GM12865 (cell line): Measurements from ENCODE around the gene CNOT6L.

Experiments used
- DNase-seq: peaks from one replicate; pipeline ENCODE4 v3.0.0; 2010; ENCODE audit warnings: low read depth
- H3K4me3 ChIP-seq: 2 replicates; pipeline ENCODE4 v1.5.1; 2011; ENCODE audit warnings: mild to moderate bottlenecking, low read depth, low read length, control low read depth
- TF ChIP-seq, protein P1 (sequence below): IDR thresholded peaks from 2 replicates; pipeline ENCODE4 v1.5.1; 2011; ENCODE audit warnings: low read length, control low read depth, low read depth, inconsistent platforms; ENCODE audit not compliant: insufficient read depth; ENCODE audit errors: missing control alignments

CNOT6L gene

DNA sequence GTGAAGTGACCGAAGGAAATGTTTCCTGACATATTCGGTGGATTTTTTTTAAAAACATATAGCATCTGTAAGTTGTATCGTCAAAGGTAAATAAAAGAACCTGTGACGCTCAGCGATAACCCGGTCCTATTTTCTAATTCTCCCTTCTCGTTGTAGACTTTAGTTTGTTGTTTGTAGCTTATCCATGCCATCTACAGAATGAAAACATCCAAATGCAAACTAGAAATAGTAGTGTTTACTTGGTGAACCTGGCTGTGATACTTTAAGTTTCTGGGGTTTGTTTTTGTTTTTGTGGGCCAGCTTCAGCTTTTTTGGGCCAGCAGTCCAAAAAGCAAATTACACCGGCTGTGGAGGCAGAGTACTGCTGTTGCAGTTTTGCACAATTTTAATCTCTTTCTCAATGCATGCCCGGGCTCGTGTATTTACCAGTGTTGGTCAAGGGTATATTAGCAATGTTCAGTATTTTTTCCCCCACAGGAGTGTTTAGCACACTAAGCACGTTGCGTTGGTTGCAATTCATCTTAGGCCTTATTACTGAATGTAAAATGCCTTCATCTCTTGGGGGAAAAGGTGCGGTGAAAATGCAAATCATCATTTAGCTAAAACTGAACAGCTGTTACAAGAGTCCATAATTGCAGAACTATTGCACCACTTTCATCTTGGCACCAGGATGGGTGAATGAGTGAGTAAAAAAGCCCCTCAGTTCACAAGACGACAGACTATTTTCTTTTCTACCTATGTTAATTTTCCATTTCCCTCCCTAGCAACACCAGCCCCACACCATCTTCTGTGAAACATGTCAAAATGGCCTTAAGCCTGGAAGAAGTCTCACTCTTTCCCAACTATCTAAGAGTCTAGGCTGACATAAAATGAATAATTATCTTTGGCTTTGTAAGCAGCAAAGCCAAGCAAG is 1.7 kb upstream of the CNOT6L start:
- H3K4me3 ChIP-seq: peak overlapping the region; percentile 72
- TF ChIP-seq, protein P1, sequence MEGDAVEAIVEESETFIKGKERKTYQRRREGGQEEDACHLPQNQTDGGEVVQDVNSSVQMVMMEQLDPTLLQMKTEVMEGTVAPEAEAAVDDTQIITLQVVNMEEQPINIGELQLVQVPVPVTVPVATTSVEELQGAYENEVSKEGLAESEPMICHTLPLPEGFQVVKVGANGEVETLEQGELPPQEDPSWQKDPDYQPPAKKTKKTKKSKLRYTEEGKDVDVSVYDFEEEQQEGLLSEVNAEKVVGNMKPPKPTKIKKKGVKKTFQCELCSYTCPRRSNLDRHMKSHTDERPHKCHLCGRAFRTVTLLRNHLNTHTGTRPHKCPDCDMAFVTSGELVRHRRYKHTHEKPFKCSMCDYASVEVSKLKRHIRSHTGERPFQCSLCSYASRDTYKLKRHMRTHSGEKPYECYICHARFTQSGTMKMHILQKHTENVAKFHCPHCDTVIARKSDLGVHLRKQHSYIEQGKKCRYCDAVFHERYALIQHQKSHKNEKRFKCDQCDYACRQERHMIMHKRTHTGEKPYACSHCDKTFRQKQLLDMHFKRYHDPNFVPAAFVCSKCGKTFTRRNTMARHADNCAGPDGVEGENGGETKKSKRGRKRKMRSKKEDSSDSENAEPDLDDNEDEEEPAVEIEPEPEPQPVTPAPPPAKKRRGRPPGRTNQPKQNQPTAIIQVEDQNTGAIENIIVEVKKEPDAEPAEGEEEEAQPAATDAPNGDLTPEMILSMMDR: no peak
- peak; percentile 43 for DNase-seq

DNA sequence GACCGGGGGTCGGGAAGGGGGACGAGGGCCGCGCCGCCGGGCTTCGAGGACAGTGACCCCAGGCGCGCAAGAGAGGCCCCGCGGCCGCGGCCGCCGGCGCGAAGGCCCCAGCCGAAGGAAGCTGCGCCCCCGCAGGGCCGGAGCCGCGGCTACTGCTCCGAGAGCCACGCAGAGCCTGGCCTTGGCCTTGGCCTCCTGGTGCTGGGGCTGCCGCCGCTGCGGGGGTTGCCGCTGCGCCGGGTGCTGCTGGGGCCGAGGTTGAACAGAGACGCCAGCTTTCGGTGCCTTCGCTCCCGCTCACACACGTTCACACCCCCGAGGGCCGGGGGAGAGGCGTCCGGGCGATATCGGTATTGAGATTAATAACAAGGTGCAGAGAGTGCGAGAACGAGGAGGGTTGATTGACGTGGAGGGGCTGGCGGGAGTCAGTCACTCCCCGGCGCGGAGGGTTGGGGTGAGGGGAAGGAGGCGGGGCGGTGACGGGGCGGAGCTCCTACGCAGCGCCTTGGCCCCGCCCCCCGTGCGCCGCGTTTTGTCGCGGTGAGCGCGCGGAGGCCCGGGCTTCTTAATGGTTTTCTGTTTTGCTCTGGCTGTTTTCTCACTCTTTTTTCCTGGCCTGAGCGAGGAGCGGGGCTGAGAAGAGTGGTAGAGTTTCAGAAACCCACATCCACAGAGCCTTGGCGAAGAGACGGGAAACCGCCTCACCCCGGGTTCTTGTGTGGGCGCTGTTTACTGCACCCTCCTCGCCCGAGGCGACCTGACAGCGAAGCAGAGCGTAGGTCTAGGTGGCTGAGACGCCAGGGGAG is 878 bp upstream of the CNOT6L start:
- H3K4me3 ChIP-seq: peak overlapping the region; percentile 72
- DNase-seq: peak; percentile 95
- TF ChIP-seq, protein P1: peak; percentile 3

DNA sequence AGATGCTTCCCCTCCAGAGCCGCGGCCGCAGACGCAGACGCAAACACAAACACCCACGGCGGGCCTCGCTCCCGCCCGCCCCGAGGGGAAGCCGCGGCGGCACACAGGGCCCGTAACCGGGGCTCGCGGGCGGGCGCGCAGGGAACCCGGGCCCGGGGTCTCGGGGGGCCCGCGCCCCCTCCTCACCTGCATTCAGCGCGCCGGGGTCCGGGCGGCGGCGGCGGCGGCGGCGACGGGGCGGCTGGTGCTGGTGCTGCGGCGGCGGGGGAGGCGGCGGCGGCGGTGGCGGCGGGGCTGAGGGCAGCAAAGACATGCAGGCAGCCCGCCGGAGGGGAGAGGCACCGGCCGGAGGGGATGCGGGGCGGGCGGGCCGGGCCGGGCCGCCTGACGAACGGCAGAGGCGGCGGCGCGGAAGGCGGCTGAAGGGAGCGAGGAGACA is 255 bp upstream of the CNOT6L start:
- TF ChIP-seq, protein P1: no peak
- DNase-seq: no peak

DNA sequence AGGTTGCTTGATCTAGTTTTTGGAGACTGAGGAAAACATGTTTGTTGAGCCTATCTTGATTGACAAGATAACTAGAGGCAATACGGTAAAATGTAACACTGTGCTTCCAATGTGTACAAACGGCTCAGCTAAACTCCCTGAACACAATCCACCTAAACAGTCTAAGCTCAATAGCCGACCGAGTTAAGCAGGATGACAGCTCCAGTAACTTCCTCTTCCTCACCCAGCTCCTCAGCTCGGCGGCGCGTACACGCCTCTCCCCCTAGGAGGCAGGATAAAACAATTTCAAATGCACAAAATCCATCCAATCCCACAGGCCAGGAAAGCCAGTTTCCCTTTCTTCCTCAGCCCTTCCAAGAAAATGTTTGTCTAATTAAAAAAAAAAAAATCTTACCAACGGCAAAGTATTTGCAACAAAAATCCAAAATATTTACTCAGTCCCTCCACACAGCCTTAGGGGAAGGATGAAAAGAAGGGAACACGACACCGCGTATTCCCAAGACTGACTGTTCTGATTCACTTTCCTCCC is 1.0 kb downstream of the CNOT6L start:
- TF ChIP-seq, protein P1: peak; percentile 31
- H3K4me3 ChIP-seq: peak overlapping the region; percentile 88
- DNase-seq: peak; percentile 73

More for the DNA sequence above, 255 bp upstream of the CNOT6L start:
- peak overlapping the region; percentile 88 for H3K4me3 ChIP-seq

DNA sequence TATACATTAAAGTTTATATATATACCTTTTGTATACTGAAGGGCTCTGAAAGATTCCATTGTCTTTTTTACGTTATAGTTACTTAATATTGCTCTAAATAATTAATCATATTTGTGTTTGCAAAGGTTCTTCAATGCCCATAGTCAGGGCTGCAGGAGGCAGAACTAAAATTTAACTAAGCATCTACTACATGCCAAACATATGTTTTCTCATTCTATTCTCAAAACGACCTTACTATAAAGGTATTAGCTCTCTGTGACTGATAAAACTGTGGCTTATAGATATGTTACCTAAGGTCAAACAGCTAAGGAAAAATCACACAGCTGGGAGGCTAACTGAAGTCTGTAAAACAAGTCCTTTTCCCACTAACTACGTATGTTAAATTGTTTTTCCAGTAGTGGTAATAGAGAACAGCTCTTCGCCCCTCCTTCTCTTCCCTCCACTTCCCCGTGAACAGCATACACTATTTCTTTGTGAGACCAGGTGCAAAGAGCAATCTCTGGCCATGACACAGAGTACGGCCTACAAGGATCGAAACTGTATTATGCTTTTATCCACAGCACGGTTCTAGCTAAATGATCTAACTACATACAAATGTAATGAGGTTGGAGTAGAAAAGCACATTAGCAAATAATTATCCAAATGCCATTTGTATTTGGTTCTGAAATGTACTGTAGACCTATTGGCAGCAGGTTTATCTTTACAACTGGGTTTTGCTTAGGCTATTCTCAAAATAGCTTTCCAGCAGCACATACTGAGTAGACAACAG is 1.7 kb downstream of the CNOT6L start:
- peak overlapping the region; percentile 88 for H3K4me3 ChIP-seq
- TF ChIP-seq, protein P1: no peak
- peak; percentile 37 for DNase-seq

DNA sequence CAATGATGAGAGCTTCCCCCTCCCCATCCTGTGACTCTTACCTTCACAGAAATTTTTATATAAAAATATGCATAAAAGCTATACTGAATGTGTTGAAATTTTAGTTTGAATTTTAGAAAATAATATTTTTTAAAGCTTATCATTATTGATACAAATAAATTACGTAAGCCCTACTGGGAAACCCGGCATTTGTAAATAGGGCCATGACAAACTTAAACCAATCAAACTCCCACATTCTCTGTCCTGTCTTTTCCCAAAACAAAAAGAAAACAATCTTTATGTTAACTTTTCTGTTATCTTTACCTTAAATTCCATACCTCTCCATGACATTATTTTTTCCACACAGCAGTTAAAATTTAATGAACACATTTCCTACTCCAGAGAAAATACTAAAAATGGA is 2.6 kb downstream of the CNOT6L start:
- H3K4me3 ChIP-seq: no peak overlapping the region
- TF ChIP-seq, protein P1: no peak
- no peak for DNase-seq
